ENCODE data around the gene LMNTD1.

The LMNTD1 gene

DNA sequence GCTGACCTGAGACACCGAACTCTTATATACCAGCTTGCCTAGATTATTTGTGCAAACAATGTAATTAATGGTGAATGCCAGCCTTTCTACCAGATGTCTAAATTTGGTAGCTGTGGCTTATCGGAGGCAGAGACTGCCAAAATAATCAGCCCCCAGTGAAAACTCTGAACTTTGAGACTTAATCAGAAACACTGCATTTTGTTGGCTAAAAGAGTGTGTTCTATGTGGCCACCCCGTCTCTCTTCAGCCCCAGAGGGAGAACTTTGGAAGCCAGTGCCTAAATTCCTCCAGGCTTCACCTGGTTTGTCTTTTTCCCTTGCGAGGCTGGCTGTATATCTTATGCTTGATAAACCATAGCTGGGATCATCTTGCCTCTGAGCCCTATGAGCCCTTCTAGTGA lies 90.1 kb downstream of the LMNTD1 start:
- Histone ChIP-seq H2BK12ac (ENCODE audit: low read length) (no peak overlapping the region), H4K91ac (ENCODE audit: low read depth, low read length, poor library complexity) (no peak overlapping the region), H3K4ac (ENCODE audit: low read length) (no peak overlapping the region), H2BK120ac (ENCODE audit: low read depth, low read length) (no peak overlapping the region), H3K18ac (ENCODE audit: low read length) (no peak overlapping the region), H3K36me3 (replicated peaks in 1 of 2; ENCODE audit: control insufficient read depth in 2 of 2, insufficient read depth in 2 of 2, low read length in 2 of 2) (no peaks in the 10 kb centered on the region), H3K23ac (ENCODE audit: low read depth, low read length, poor library complexity) (no peak overlapping the region), H3K4me3 (ENCODE audit: low read length in 2 of 2) (no peak overlapping the region), H2AK5ac (ENCODE audit: low read depth, low read length) (no peak overlapping the region), H3K9ac (ENCODE audit: low read depth, low read length, poor library complexity) (no peak overlapping the region), H3K27me3 (ENCODE audit: control insufficient read depth in 3 of 3, insufficient read depth in 3 of 3, low read depth in 1 of 3, low read length in 3 of 3) (no peaks in the 10 kb centered on the region), H4K8ac (ENCODE audit: low read depth, low read length) (no peak overlapping the region), H3K9me3 (replicated peaks in 1 of 2; ENCODE audit: control insufficient read depth in 2 of 2, insufficient read depth in 1 of 2, low read depth in 1 of 2, low read length in 2 of 2) (no peaks in the 10 kb centered on the region), H2AFZ (ENCODE audit: low read length) (no peak overlapping the region), H2BK5ac (ENCODE audit: low read length) (no peak overlapping the region), H3K27ac (replicated peaks; ENCODE audit: low read length) (no peak overlapping the region), H2BK15ac (ENCODE audit: low read length) (no peak overlapping the region), H3K14ac (ENCODE audit: low read length) (no peak overlapping the region), H3K4me1 (ENCODE audit: control insufficient read depth in 2 of 2, insufficient read depth in 1 of 2, low read depth in 1 of 2, low read length in 2 of 2) (no peaks in the 10 kb centered on the region), H3K79me1 (ENCODE audit: low read depth, low read length) (no peaks in the 10 kb centered on the region), H3K4me2 (ENCODE audit: insufficient read depth, low read length, poor library complexity, severe bottlenecking) (no peak overlapping the region)
- no peak for DNase-seq (ENCODE audit: low spot score)
- no CpG with 5 or more reads among the region's 4 CpGs for WGBS, 2 donors (ENCODE audit: extremely low coverage in 2 of 2, insufficient read length in 2 of 2, insufficient replicate concordance in 1 of 2)

DNA sequence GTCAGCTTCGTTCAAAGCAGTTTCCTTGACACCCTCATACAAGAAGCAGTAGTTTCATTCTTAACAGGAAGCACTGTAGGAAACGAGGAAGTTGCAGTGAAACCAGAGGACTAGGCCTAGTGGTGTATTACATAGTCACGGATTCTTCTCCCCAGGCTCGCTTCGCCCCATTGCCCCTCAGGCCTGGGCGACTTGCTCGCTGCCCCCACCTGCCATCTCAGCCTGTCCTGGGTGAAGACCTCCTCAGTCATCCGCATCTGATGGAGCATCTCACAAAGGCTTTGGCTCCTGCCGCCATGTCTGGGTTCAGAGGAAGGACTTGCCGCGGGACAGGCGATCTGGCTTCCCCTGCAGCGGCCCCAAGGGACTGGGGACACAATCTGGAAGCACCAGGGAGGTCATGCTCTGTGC lies 93.5 kb downstream of the LMNTD1 start:
- Histone ChIP-seq H3K4ac (ENCODE audit: low read length) (no peak overlapping the region), H2AFZ (ENCODE audit: low read length) (no peak overlapping the region), H3K9me3 (replicated peaks in 1 of 2; ENCODE audit: control insufficient read depth in 2 of 2, insufficient read depth in 1 of 2, low read depth in 1 of 2, low read length in 2 of 2) (no peaks in the 10 kb centered on the region), H3K23ac (ENCODE audit: low read depth, low read length, poor library complexity) (no peak overlapping the region), H3K9ac (ENCODE audit: low read depth, low read length, poor library complexity) (no peak overlapping the region), H3K4me3 (ENCODE audit: low read length in 2 of 2) (no peak overlapping the region), H3K14ac (ENCODE audit: low read length) (no peak overlapping the region), H2BK15ac (ENCODE audit: low read length) (no peak overlapping the region), H4K91ac (ENCODE audit: low read depth, low read length, poor library complexity) (no peak overlapping the region), H2AK5ac (ENCODE audit: low read depth, low read length) (no peak overlapping the region), H3K79me1 (ENCODE audit: low read depth, low read length) (no peaks in the 10 kb centered on the region), H3K4me1 (ENCODE audit: control insufficient read depth in 2 of 2, insufficient read depth in 1 of 2, low read depth in 1 of 2, low read length in 2 of 2) (no peaks in the 10 kb centered on the region), H3K27me3 (ENCODE audit: control insufficient read depth in 3 of 3, insufficient read depth in 3 of 3, low read depth in 1 of 3, low read length in 3 of 3) (no peaks in the 10 kb centered on the region), H3K18ac (ENCODE audit: low read length) (no peak overlapping the region), H2BK12ac (ENCODE audit: low read length) (no peak overlapping the region), H2BK5ac (ENCODE audit: low read length) (no peak overlapping the region), H4K8ac (ENCODE audit: low read depth, low read length) (no peak overlapping the region), H3K27ac (replicated peaks; ENCODE audit: low read length) (no peak overlapping the region), H3K36me3 (replicated peaks in 1 of 2; ENCODE audit: control insufficient read depth in 2 of 2, insufficient read depth in 2 of 2, low read length in 2 of 2) (no peaks in the 10 kb centered on the region), H3K4me2 (ENCODE audit: insufficient read depth, low read length, poor library complexity, severe bottlenecking) (no peak overlapping the region), H2BK120ac (ENCODE audit: low read depth, low read length) (no peak overlapping the region)
- DNase-seq (ENCODE audit: low spot score), result no peak
- no CpG with 5 or more reads among the region's 13 CpGs for whole genome bisulfite sequencing, 2 donors (ENCODE audit: extremely low coverage in 2 of 2, insufficient read length in 2 of 2, insufficient replicate concordance in 1 of 2)

DNA sequence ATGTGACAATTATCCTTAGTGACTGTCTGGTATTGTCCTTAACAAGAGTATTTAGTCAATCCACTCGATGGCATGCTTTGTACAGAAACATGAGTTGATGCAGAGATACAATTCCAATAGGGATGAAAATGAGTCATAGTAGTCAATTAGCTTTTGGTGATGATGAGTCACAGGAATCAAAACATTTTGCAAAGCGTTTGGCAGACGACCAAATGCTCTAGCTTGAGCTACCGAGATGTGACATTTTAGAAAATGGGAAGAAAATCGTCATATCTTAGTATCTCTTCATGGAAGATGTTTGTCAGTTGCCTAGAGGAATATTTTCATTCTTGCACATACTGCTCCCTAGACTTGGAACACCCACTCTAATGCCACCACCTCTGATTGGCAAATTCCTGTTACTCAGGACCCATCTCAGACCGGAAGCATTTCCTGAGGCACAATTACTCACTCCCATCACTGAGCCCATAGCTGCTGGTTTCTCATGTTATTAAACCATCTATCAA lies 95.0 kb downstream of the LMNTD1 start:
- no peak overlapping the region for H3K4me3 ChIP-seq (ENCODE audit: low read length in 2 of 2)
- no CpG with 5 or more reads among the region's 6 CpGs for WGBS, 2 donors (ENCODE audit: extremely low coverage in 2 of 2, insufficient read length in 2 of 2, insufficient replicate concordance in 1 of 2)
- DNase-seq (ENCODE audit: low spot score), result no peak

DNA sequence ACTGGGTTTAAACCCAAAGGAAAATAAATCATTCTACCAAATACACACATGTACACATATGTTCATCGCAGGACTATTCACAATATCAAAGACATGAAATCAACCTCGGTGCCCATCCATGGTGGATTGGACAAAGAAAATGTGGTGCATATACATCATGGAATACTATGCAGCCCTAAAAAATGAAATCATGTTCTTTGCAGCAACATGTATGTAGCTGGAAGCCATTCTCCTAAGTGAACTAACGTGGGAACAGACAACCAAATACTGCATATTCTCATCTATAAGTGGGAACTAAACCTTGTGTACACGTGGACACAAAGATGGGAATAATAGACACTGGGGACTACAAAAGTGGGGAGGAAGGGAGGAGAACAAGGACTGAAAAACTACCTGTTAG lies 96.6 kb downstream of the LMNTD1 start:
- no peaks in the 10 kb centered on the region for H3K36me3 ChIP-seq (replicated peaks in 1 of 2; ENCODE audit: control insufficient read depth in 2 of 2, insufficient read depth in 2 of 2, low read length in 2 of 2)

More for the DNA sequence above, 95.0 kb downstream of the LMNTD1 start:
- no peak overlapping the region for H2BK15ac ChIP-seq (ENCODE audit: low read length)
- H3K9me3 ChIP-seq (replicated peaks in 1 of 2; ENCODE audit: control insufficient read depth in 2 of 2, insufficient read depth in 1 of 2, low read depth in 1 of 2, low read length in 2 of 2), result no peaks in the 10 kb centered on the region
- H2AK5ac ChIP-seq (ENCODE audit: low read depth, low read length), result no peak overlapping the region
- H4K8ac ChIP-seq (ENCODE audit: low read depth, low read length), result no peak overlapping the region
- H3K4me2 ChIP-seq (ENCODE audit: insufficient read depth, low read length, poor library complexity, severe bottlenecking), result no peak overlapping the region
- no peaks in the 10 kb centered on the region for H3K4me1 ChIP-seq (ENCODE audit: control insufficient read depth in 2 of 2, insufficient read depth in 1 of 2, low read depth in 1 of 2, low read length in 2 of 2)
- H3K4ac ChIP-seq (ENCODE audit: low read length), result no peak overlapping the region
- H3K27ac ChIP-seq (replicated peaks; ENCODE audit: low read length), result no peak overlapping the region
- no peak overlapping the region for H2BK120ac ChIP-seq (ENCODE audit: low read depth, low read length)
- no peaks in the 10 kb centered on the region for H3K27me3 ChIP-seq (ENCODE audit: control insufficient read depth in 3 of 3, insufficient read depth in 3 of 3, low read depth in 1 of 3, low read length in 3 of 3)
- H3K18ac ChIP-seq (ENCODE audit: low read length), result no peak overlapping the region
- H3K9ac ChIP-seq (ENCODE audit: low read depth, low read length, poor library complexity), result no peak overlapping the region
- H2BK12ac ChIP-seq (ENCODE audit: low read length), result no peak overlapping the region
- no peak overlapping the region for H4K91ac ChIP-seq (ENCODE audit: low read depth, low read length, poor library complexity)
- H3K79me1 ChIP-seq (ENCODE audit: low read depth, low read length), result no peaks in the 10 kb centered on the region
- H2BK5ac ChIP-seq (ENCODE audit: low read length), result no peak overlapping the region
- H3K14ac ChIP-seq (ENCODE audit: low read length), result no peak overlapping the region
- H3K36me3 ChIP-seq (replicated peaks in 1 of 2; ENCODE audit: control insufficient read depth in 2 of 2, insufficient read depth in 2 of 2, low read length in 2 of 2), result no peaks in the 10 kb centered on the region
- no peak overlapping the region for H3K23ac ChIP-seq (ENCODE audit: low read depth, low read length, poor library complexity)
- no peak overlapping the region for H2AFZ ChIP-seq (ENCODE audit: low read length)

More for the DNA sequence above, 96.6 kb downstream of the LMNTD1 start:
- no peak overlapping the region for H3K23ac ChIP-seq (ENCODE audit: low read depth, low read length, poor library complexity)
- H2BK5ac ChIP-seq (ENCODE audit: low read length), result no peak overlapping the region
- H3K4me3 ChIP-seq (ENCODE audit: low read length in 2 of 2), result no peak overlapping the region
- H4K91ac ChIP-seq (ENCODE audit: low read depth, low read length, poor library complexity), result no peak overlapping the region
- H2BK120ac ChIP-seq (ENCODE audit: low read depth, low read length), result no peak overlapping the region
- H3K27me3 ChIP-seq (ENCODE audit: control insufficient read depth in 3 of 3, insufficient read depth in 3 of 3, low read depth in 1 of 3, low read length in 3 of 3), result no peaks in the 10 kb centered on the region
- H3K4me2 ChIP-seq (ENCODE audit: insufficient read depth, low read length, poor library complexity, severe bottlenecking), result no peak overlapping the region
- no peak overlapping the region for H3K14ac ChIP-seq (ENCODE audit: low read length)
- no peaks in the 10 kb centered on the region for H3K79me1 ChIP-seq (ENCODE audit: low read depth, low read length)
- H3K9me3 ChIP-seq (replicated peaks in 1 of 2; ENCODE audit: control insufficient read depth in 2 of 2, insufficient read depth in 1 of 2, low read depth in 1 of 2, low read length in 2 of 2), result no peaks in the 10 kb centered on the region
- H4K8ac ChIP-seq (ENCODE audit: low read depth, low read length), result no peak overlapping the region
- H3K9ac ChIP-seq (ENCODE audit: low read depth, low read length, poor library complexity), result no peak overlapping the region
- no peaks in the 10 kb centered on the region for H3K4me1 ChIP-seq (ENCODE audit: control insufficient read depth in 2 of 2, insufficient read depth in 1 of 2, low read depth in 1 of 2, low read length in 2 of 2)
- DNase-seq (ENCODE audit: low spot score), result no peak
- H2BK15ac ChIP-seq (ENCODE audit: low read length), result no peak overlapping the region
- H2AFZ ChIP-seq (ENCODE audit: low read length), result no peak overlapping the region
- WGBS, 2 donors (ENCODE audit: extremely low coverage in 2 of 2, insufficient read length in 2 of 2, insufficient replicate concordance in 1 of 2), result no CpG with 5 or more reads among the region's 4 CpGs
- no peak overlapping the region for H3K4ac ChIP-seq (ENCODE audit: low read length)
- H2AK5ac ChIP-seq (ENCODE audit: low read depth, low read length), result no peak overlapping the region
- no peak overlapping the region for H3K18ac ChIP-seq (ENCODE audit: low read length)
- H2BK12ac ChIP-seq (ENCODE audit: low read length), result no peak overlapping the region
- H3K27ac ChIP-seq (replicated peaks; ENCODE audit: low read length), result no peak overlapping the region

Measured in neuronal stem cell (in vitro differentiated cells).